ENCODE data around the gene ARHGAP15.

DNA sequence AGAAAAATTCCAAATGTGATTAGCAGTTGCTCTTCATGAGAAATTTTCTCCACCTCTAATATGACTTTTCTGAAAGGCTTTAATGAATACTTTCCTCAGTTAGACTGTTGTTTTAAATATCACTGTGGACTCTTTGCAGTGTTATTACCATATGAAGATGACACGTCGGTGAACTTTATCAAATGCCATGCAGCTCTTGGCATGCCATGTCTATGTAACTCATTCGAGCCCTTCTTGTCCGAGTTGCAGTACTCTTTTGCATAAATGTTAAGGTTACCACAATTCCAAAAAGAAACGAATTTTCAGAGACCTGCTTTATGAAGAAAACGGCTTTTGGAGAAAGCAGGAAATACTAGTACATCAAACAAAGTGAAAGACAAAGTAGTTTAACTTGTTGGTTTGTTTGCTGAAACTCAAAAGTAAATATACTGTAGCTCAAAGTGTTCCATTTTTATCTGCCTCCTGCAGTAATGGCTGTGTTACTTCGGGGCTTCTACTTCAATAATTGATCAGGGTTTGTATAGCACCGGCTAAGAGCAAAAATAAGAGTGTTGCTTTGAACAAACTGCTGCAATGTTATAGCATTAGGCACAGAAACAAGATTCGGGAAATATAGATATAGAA is 204.1 kb downstream of the ARHGAP15 start:
- TF ChIP-seq, protein P1, sequence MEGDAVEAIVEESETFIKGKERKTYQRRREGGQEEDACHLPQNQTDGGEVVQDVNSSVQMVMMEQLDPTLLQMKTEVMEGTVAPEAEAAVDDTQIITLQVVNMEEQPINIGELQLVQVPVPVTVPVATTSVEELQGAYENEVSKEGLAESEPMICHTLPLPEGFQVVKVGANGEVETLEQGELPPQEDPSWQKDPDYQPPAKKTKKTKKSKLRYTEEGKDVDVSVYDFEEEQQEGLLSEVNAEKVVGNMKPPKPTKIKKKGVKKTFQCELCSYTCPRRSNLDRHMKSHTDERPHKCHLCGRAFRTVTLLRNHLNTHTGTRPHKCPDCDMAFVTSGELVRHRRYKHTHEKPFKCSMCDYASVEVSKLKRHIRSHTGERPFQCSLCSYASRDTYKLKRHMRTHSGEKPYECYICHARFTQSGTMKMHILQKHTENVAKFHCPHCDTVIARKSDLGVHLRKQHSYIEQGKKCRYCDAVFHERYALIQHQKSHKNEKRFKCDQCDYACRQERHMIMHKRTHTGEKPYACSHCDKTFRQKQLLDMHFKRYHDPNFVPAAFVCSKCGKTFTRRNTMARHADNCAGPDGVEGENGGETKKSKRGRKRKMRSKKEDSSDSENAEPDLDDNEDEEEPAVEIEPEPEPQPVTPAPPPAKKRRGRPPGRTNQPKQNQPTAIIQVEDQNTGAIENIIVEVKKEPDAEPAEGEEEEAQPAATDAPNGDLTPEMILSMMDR (conservative IDR thresholded peaks at IDR 0.05; ENCODE audit: low read length): no peak
- no peak for TF ChIP-seq EZH2phosphoT487 (IDR thresholded peaks at IDR 0.05; ENCODE audit: borderline replicate concordance, low read depth, low read length)

Data from OCI-LY7 (cell line).